H1 (cell line): Measurements from ENCODE around the gene TBC1D16. TPM values are rescaled to one million over a fixed set of nuclear protein-coding genes. Genes with fewer than 3 reads are reported as not detected.

Experiments
- CTCF ChIA-PET: fragments of 300-600 bp; sonication (Branson Sonifier 250); formaldehyde crosslinking; loops from one replicate; lab custom pipeline; 2021; ENCODE audit not compliant: partially characterized antibody; lab: Charles Lee
- POLR2A ChIA-PET: fragments of 300-600 bp; sonication (Branson Sonifier 250); formaldehyde crosslinking; loops from one replicate; lab custom pipeline; 2021; ENCODE audit warnings: inconsistent platforms; ENCODE audit not compliant: partially characterized antibody; lab: Charles Lee
- DNase-seq, 2 experiments: peaks; one replicate each; pipeline versions ENCODE4 v3.0.0 to v3.0.0-alpha.2; 2010 to 2022; ENCODE audit warnings: low spot score in 2 of 2, low read depth in 1 of 2, mixed read lengths in 1 of 2
- FAIRE-seq: peaks from 2 replicates; lab custom pipeline; 2011; peaks lifted over from hg19 to GRCh38; lab: Jason Lieb, UNC
- H2AFZ ChIP-seq: 2 replicates; pipeline ENCODE4 v1.8.1; 2012; ENCODE audit warnings: low read length, inconsistent platforms
- H2AK5ac ChIP-seq: 2 replicates; pipeline ENCODE4 v1.6.1; 2013; ENCODE audit warnings: low read depth, low read length
- H2BK120ac ChIP-seq: replicated peaks from 2 replicates; pipeline ENCODE3; 2013; ENCODE audit warnings: low read depth, low read length, inconsistent platforms
- H2BK12ac ChIP-seq: 2 replicates; pipeline ENCODE4 v1.6.1; 2013; ENCODE audit warnings: low read depth, low read length
- H2BK15ac ChIP-seq: 2 replicates; pipeline ENCODE4 v1.6.1; 2013; ENCODE audit warnings: low read length
- H2BK20ac ChIP-seq: 2 replicates; pipeline ENCODE4 v1.6.1; 2013; ENCODE audit warnings: low read length
- H2BK5ac ChIP-seq: 2 replicates; pipeline ENCODE4 v1.6.1; 2013; ENCODE audit warnings: low read depth, low read length
- H3K14ac ChIP-seq: 2 replicates; pipeline ENCODE4 v1.6.1; 2013; ENCODE audit warnings: inconsistent platforms; ENCODE audit not compliant: insufficient read length
- H3K18ac ChIP-seq: 2 replicates; pipeline ENCODE4 v1.6.1; 2013; ENCODE audit warnings: low read length; ENCODE audit errors: extremely low read depth
- H3K23ac ChIP-seq: 2 replicates; pipeline ENCODE4 v1.6.1; 2013; ENCODE audit warnings: inconsistent platforms; ENCODE audit not compliant: insufficient read length
- H3K23me2 ChIP-seq: 2 replicates; pipeline ENCODE4 v1.6.1; 2013; ENCODE audit warnings: low read depth, low read length
- H3K27ac ChIP-seq: 2 replicates; pipeline ENCODE4 v1.6.1; 2011; ENCODE audit warnings: low read depth, low read length, inconsistent platforms
- H3K27me3 ChIP-seq, 4 experiments: replicated peaks in 1 of 4; 1 replicate in 1 of 4; 2 replicates in 3 of 4; pipeline versions ENCODE4 v1.6.1 to v1.8.1; 2011 to 2013; ENCODE audit warnings: low read length in 3 of 4, mild to moderate bottlenecking in 3 of 4, inconsistent platforms in 2 of 4, mixed read lengths in 2 of 4, moderate library complexity in 1 of 4; ENCODE audit not compliant: control insufficient read depth in 3 of 4, insufficient read depth in 3 of 4; ENCODE audit errors: extremely low read depth in 1 of 4
- H3K36me3 ChIP-seq, 4 experiments: 2 replicates each; pipeline versions ENCODE4 v1.6.1 to v1.8.1; 2011 to 2013; ENCODE audit warnings: mild to moderate bottlenecking in 4 of 4, low read length in 3 of 4, moderate library complexity in 2 of 4, control low read depth in 1 of 4, inconsistent platforms in 1 of 4; ENCODE audit not compliant: insufficient read depth in 4 of 4, control insufficient read depth in 2 of 4
- H3K4ac ChIP-seq: replicated peaks from 2 replicates; pipeline ENCODE3; 2013; ENCODE audit warnings: low read length, low read depth, mixed read lengths, inconsistent platforms; ENCODE audit not compliant: insufficient read length
- H3K4me1 ChIP-seq, 4 experiments: replicated peaks in 1 of 4; 1 replicate in 1 of 4; 2 replicates in 3 of 4; pipeline versions ENCODE4 v1.6.1 to v1.8.1; 2011 to 2013; ENCODE audit warnings: low read length in 3 of 4, inconsistent platforms in 2 of 4, mixed read lengths in 1 of 4; ENCODE audit not compliant: insufficient read depth in 4 of 4, control insufficient read depth in 3 of 4
- H3K4me2 ChIP-seq, 2 experiments: 2 replicates each; pipeline versions ENCODE4 v1.6.1 to v1.8.1; 2011 to 2013; ENCODE audit warnings: low read depth in 2 of 2, low read length in 2 of 2, control low read depth in 1 of 2, inconsistent platforms in 1 of 2, mild to moderate bottlenecking in 1 of 2; ENCODE audit not compliant: insufficient read depth in 1 of 2
- H3K4me3 ChIP-seq, 4 experiments: fragments of 200-600, 300-600 bp in 1 of 4; sonication (generic), shearing (Covaris generic), sonication (Bioruptor Twin) in 1 of 4; 2 replicates each; pipeline versions ENCODE4 v1.5.1 to v1.8.1; 2011 to 2016; ENCODE audit warnings: low read length in 4 of 4, low read depth in 3 of 4, control low read depth in 2 of 4, inconsistent platforms in 2 of 4, mild to moderate bottlenecking in 2 of 4, mixed read lengths in 1 of 4, moderate library complexity in 1 of 4; ENCODE audit not compliant: insufficient read depth in 2 of 4; ENCODE audit errors: extremely low read depth in 1 of 4
- H3K56ac ChIP-seq: replicated peaks from 2 replicates; pipeline ENCODE3; 2013; ENCODE audit warnings: low read depth, mild to moderate bottlenecking, mixed read lengths, low read length, inconsistent platforms; ENCODE audit not compliant: insufficient read length
- H3K79me1 ChIP-seq: 2 replicates; pipeline ENCODE4 v1.6.1; 2013; ENCODE audit warnings: low read depth, low read length, control low read depth
- H3K79me2 ChIP-seq, 2 experiments: 2 replicates each; pipeline versions ENCODE4 v1.6.1 to v1.8.1; 2012 to 2013; ENCODE audit warnings: low read length in 2 of 2, mild to moderate bottlenecking in 2 of 2, inconsistent platforms in 1 of 2; ENCODE audit not compliant: insufficient read depth in 2 of 2, control insufficient read depth in 1 of 2
- H3K9ac ChIP-seq, 4 experiments: replicated peaks in 1 of 4; 1 replicate in 1 of 4; 2 replicates in 3 of 4; pipeline versions ENCODE4 v1.6.1 to v1.8.1; 2011 to 2013; ENCODE audit warnings: low read depth in 3 of 4, low read length in 3 of 4, control low read depth in 2 of 4, mild to moderate bottlenecking in 2 of 4, moderate library complexity in 2 of 4, inconsistent platforms in 1 of 4; ENCODE audit errors: extremely low read depth in 1 of 4
- H3K9me3 ChIP-seq, 2 experiments: 2 replicates each; pipeline versions ENCODE4 v1.6.1 to v1.8.1; 2012 to 2013; ENCODE audit warnings: mild to moderate bottlenecking in 2 of 2, moderate library complexity in 2 of 2, control low read depth in 1 of 2, inconsistent platforms in 1 of 2, low read depth in 1 of 2, low read length in 1 of 2, mixed read lengths in 1 of 2; ENCODE audit not compliant: insufficient read depth in 2 of 2
- H4K20me1 ChIP-seq, 2 experiments: replicated peaks in 1 of 2; 2 replicates each; pipeline versions ENCODE3 to v1.8.1; 2011 to 2013; ENCODE audit warnings: inconsistent platforms in 2 of 2, low read length in 2 of 2, mild to moderate bottlenecking in 1 of 2; ENCODE audit not compliant: insufficient read depth in 2 of 2, control insufficient read depth in 1 of 2
- H4K5ac ChIP-seq: 2 replicates; pipeline ENCODE4 v1.6.1; 2013; ENCODE audit warnings: low read length, low read depth, mixed read lengths, inconsistent platforms; ENCODE audit not compliant: insufficient read length
- H4K8ac ChIP-seq: 2 replicates; pipeline ENCODE4 v1.8.0; 2013; ENCODE audit warnings: mild to moderate bottlenecking, moderate library complexity, low read length, inconsistent platforms; ENCODE audit not compliant: insufficient read depth; ENCODE audit errors: extremely low read depth
- H4K91ac ChIP-seq: replicated peaks from 2 replicates; pipeline ENCODE3; 2013; ENCODE audit warnings: low read length, mixed read lengths, inconsistent platforms; ENCODE audit not compliant: insufficient read length
- JUND ChIP-seq: IDR thresholded peaks from 2 replicates; pipeline ENCODE4 v1.6.1; 2011; ENCODE audit warnings: mild to moderate bottlenecking, improper control_type of control experiment, low read length
- KDM5A ChIP-seq: fragments of 200-600 bp; IDR thresholded peaks from 2 replicates; pipeline ENCODE4 v1.7.1; 2012; ENCODE audit warnings: mild to moderate bottlenecking, low read length, inconsistent platforms, mixed read lengths
- MAFK ChIP-seq: IDR thresholded peaks from 2 replicates; pipeline ENCODE4 v1.6.1; 2012; ENCODE audit warnings: low read depth, mild to moderate bottlenecking, improper control_type of control experiment, low read length
- TAF7 ChIP-seq: optimal IDR thresholded peaks from 2 replicates; pipeline ENCODE3; 2011; ENCODE audit warnings: low read depth, mild to moderate bottlenecking, inconsistent platforms, low read length, moderate library complexity, borderline replicate concordance
- TBP ChIP-seq: IDR thresholded peaks from 2 replicates; pipeline ENCODE4 v1.6.1; 2011; ENCODE audit warnings: low read depth, low read length, improper control_type of control experiment
- WGBS, 2 experiments: shearing (Covaris generic) in 1 of 2; methylation state at CpG; one replicate each; pipeline versions ENCODE4 v1.1.6 to v1.1.7; 2013 to 2015; ENCODE audit warnings: low lambda C conversion rate in 2 of 2, mixed read lengths in 2 of 2, inconsistent platforms in 1 of 2, low coverage in 1 of 2, missing lambda C conversion rate in 1 of 2; ENCODE audit not compliant: insufficient replicate concordance in 2 of 2, insufficient coverage in 1 of 2, insufficient read length in 1 of 2; ENCODE audit errors: extremely low coverage in 1 of 2, missing lambda C conversion rate in 1 of 2; 5-methylcytosine and 5-hydroxymethylcytosine counted together
- polyA plus RNA-seq, 7 experiments: library from polyadenylated mRNA; depleted of rRNA in 3 of 7; stranded (reverse) in 5 of 7; unstranded in 2 of 7; fragments of >200 nt in 5 of 7; fragments of 200-250 nt in 2 of 7; gene quantifications; 1 replicate in 5 of 7; 2 replicates in 1 of 7; 4 replicates in 1 of 7; pipeline versions ENCODE4 v1.2.1 to v1.2.3, GENCODE V29; 2011 to 2013; ENCODE audit warnings: missing spikeins in 2 of 7, mixed read lengths in 2 of 7
- total RNA-seq: library from RNA; stranded (reverse); fragmentation: NEBNext Ultra II Directional; extraction: Animal tissue kit (Norgen Biotek cat#: 25700); gene quantifications from 2 replicates; pipeline ENCODE4 v1.2.1, GENCODE V29; 2021
- TF ChIP-seq, protein P1 (sequence below): IDR thresholded peaks from 2 replicates; pipeline ENCODE4 v1.6.1; 2011; ENCODE audit warnings: low read length, improper control_type of control experiment

TBC1D16 gene
- total and polyA plus RNA-seq, 2 of the 8 experiments (the other 6 are each of a cell fraction or from before 2014, with no cell fraction given) = 21.1 to 109 TPM

GRCh38 chr17:79937391-79938335 lies 98.0 kb downstream of the TBC1D16 start:
- ChIA-PET CTCF (interaction anchor here (0.8 to 4.8 kb wide), 3 partner anchors 17 to 33 kb away, joined by 3 to 25 read pairs (median 4); no protein-coding TSS in a partner anchor), POLR2A (interaction anchor here (0.8 to 11.0 kb wide), 8 partner anchors 12 to 131 kb away, joined by 3 to 152 read pairs (median 4); no protein-coding TSS in a partner anchor)
- peak overlapping the region; percentile 48; the same call in 1 of the 2 replicates for H4K8ac ChIP-seq
- no peaks in the 10 kb centered on the region for H3K79me1 ChIP-seq
- H3K27ac ChIP-seq = no peak overlapping the region
- no peak overlapping the region for H2BK15ac ChIP-seq
- TF ChIP-seq, protein P1, sequence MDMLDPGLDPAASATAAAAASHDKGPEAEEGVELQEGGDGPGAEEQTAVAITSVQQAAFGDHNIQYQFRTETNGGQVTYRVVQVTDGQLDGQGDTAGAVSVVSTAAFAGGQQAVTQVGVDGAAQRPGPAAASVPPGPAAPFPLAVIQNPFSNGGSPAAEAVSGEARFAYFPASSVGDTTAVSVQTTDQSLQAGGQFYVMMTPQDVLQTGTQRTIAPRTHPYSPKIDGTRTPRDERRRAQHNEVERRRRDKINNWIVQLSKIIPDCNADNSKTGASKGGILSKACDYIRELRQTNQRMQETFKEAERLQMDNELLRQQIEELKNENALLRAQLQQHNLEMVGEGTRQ = no peak
- TF ChIP-seq TBP = no peak
- no peak for TF ChIP-seq TAF7
- no peak for TF ChIP-seq KDM5A
- no peak for TF ChIP-seq JUND
- TF ChIP-seq MAFK = no peak
- no peaks in the 10 kb centered on the region for H3K23me2 ChIP-seq
- peaks cover 7 to 9% of the 10 kb centered on the region in 2 experiments for H4K20me1 ChIP-seq
- no peak overlapping the region for H3K4ac ChIP-seq
- H3K9ac ChIP-seq = no peak overlapping the region
- DNase-seq (no peak), FAIRE-seq (no peak)
- no peak overlapping the region for H4K5ac ChIP-seq
- WGBS, 2 experiments = 86% methylated on average over 36 of the region's 37 CpGs; no CpG with 5 or more reads in 1 of the 2 experiments
- H3K23ac ChIP-seq = no peak overlapping the region
- H2BK5ac ChIP-seq = peak overlapping the region; percentile 68
- no peaks in the 10 kb centered on the region for H3K27me3 ChIP-seq
- no peak overlapping the region; the same call in 1 of the 2 replicates for H3K18ac ChIP-seq
- no peaks in the 10 kb centered on the region for H3K9me3 ChIP-seq
- no peak overlapping the region for H2AK5ac ChIP-seq
- H2BK12ac ChIP-seq = no peak overlapping the region
- no peak overlapping the region for H4K91ac ChIP-seq
- H2BK120ac ChIP-seq = no peak overlapping the region
- peaks cover 9 to 16% (median 15%) of the 10 kb centered on the region in 4 experiments; a peak in 5 of 8 replicates for H3K36me3 ChIP-seq
- H2BK20ac ChIP-seq = no peak overlapping the region
- H3K4me1 ChIP-seq = peaks cover 0 to 26% (median 14%) of the 10 kb centered on the region in 4 experiments; a peak in 6 of 7 replicates
- no peaks in the 10 kb centered on the region for H3K79me2 ChIP-seq
- H3K4me3 ChIP-seq = no peak overlapping the region
- H3K4me2 ChIP-seq = no peak overlapping the region
- no peak overlapping the region for H3K14ac ChIP-seq
- no peak overlapping the region for H3K56ac ChIP-seq
- H2AFZ ChIP-seq = no peak overlapping the region
